ENCODE measurements around the gene ATXN1.
"Not testable (repeated sequence)": the region's sequence is repeated elsewhere in the genome, so short reads cannot be mapped to it uniquely, and the experiment has no call there.

The ATXN1 gene

GRCh38 chr6:16702627-16703378, 58.5 kb downstream of the ATXN1 start:
- in situ Hi-C loops (cut with MboI; ENCODE audit: low sequenced_read_pairs) = not testable (repeated sequence)

- in situ Hi-C loops (cut with MboI; ENCODE audit: low sequenced_read_pairs) = no loop called here
Measured at GRCh38 chr6:16700916-16701234, 60.4 kb downstream of the ATXN1 start.

- in situ Hi-C loops (cut with MboI; ENCODE audit: low sequenced_read_pairs) = no loop called here
Measured at GRCh38 chr6:16700202-16700915, 60.9 kb downstream of the ATXN1 start.

GRCh38 chr6:16698997-16699868, 62.0 kb downstream of the ATXN1 start:
- in situ Hi-C loops (cut with MboI; ENCODE audit: low sequenced_read_pairs) = no loop called here

DNA sequence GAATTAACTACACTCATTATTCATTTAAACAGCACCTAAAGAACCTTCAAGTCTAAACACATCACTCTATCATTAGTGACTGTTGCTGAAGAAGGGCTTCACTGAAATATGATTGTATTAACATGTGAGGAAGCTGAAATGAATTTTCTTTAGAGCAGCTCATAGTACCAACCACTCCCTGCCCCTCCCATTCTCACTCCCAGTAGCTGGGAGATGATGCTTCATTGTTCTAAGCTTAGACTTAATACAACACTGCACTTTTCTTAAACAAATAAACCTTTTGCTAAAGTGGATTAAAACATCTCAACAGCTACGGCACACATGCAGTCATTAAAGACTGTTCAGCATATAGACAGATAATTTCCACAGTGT, 63.1 kb downstream of the ATXN1 start:
- in situ Hi-C loops (cut with MboI; ENCODE audit: low sequenced_read_pairs) = no loop called here

DNA sequence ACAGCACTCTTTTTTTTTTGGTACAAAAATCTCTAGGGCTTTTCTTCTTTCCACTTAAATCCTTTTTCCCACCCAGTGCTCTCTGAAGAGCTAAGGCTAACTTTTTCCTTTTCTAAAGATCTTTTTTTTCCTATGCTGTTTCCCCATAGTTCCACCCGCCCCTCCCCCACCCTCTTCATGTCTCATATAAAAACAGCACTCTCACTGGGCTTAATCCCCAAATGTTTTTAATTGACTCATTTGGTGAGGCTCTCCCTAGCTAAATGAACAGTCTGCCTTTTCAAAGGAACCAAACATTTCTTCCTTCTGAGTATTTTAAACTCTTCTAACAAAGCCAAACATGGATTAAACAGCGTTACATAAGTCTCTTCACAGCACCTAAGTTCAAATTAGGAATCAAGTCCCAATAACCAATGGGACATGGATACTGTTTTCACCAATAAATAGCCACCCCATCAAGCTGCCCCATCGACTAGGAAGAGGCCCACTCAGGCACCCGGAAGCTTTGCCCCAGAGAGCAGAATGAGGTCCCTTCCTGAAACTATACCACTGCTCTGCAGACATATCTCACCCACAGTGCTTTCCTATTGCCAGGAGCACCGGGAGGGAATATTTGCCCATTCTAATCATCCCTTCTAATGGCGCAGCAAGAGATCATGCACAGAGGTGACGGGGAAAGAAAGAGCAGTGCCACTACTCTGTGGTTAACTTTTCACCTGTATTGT, 63.7 kb downstream of the ATXN1 start:
- in situ Hi-C loops (cut with MboI; ENCODE audit: low sequenced_read_pairs) = no loop called here

- in situ Hi-C loops (cut with MboI; ENCODE audit: low sequenced_read_pairs) = no loop called here
Measured at GRCh38 chr6:16696496-16696895, 64.8 kb downstream of the ATXN1 start.

DNA sequence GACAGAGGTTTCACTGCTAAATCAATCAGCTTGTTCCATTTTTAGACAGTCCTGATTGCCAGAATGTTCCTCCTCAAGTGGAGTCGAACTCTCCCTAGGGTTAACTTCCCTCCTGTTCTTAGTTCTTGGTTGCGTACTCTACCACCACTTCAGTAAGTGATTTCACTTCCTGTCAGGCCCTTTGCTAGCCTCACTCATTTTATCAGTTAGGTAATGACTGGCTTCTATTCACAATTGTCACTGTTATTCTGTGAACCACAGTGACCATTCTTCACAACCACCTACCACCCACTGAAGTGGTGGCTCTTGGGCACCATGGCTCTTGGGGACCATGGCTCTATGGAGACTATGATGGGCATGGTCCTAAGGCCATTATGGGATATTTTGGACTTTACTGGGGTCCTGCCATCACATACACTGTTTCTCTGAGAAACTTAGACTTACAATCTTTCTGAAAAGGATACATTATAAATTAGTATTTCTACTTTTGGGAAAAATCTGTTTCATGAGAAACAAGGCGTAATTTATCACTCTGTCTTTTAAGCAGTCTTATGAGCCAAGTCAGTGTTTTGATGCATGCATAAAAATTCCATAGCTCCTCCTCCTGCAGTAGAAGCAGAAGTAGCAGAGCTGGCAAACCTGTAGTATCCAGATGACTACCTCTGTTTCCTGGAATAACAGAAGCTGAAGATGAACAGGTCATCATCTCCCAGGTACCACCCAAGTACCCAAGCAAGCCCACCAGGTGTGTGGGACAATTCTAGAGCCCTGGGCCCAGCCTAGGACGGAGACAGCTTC, 66.3 kb downstream of the ATXN1 start:
- in situ Hi-C loops (cut with MboI; ENCODE audit: low sequenced_read_pairs) = no loop called here

DNA sequence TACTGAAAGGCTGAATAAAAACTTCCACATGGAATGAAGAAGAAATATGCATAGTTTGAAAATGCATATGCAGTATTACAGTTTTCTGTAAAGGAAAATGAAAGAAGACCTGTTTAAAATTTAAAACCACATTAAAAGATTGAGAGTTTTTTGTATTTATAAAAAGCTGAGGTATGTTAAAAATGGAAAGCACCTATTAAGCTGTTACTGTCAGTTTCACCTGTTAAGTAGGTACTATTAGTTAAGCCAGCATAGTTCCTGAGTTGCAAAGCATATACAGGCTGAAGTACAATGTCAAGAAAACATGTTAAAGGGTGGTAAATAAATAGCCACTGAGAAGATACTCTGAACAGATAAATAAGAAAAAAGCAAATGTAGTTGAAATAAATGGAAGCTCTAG, 69.9 kb downstream of the ATXN1 start:
- in situ Hi-C loops (cut with MboI; ENCODE audit: low sequenced_read_pairs) = no loop called here

- in situ Hi-C loops (cut with MboI; ENCODE audit: low sequenced_read_pairs) = no loop called here
Measured at GRCh38 chr6:16690608-16691142, 70.6 kb downstream of the ATXN1 start.

- in situ Hi-C loops (cut with MboI; ENCODE audit: low sequenced_read_pairs) = no loop called here
Measured at GRCh38 chr6:16689788-16690607, 71.3 kb downstream of the ATXN1 start.

DNA sequence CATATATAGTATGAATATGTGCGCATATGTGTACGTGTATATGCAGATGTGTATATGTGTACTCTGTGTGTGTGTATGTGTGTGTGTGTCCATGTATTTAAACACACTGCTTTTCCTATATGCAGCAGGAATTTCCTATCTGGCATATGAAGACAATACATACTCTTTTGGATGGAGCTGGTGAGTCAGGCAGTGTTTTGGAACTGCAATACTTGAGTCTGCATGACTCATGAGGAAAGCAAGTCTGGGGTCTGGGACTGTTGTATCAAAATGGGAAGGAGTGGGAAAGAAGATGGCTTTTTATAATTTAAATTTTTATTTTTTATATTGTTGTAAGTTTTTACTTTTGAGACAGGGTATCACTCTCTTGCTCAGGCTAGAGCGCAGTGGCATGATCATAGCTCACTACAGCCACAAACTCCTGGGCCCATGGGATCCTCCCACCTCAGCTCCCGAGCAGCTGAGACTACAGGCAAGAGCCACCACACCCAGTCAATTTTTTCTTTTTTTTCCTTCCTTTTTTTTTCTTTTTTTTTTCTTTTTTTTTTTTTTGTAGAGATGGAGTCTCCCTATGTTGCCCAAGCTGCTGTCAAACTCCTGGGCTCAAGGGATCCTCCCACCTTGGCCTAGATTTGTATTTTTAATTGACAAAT, 72.2 kb downstream of the ATXN1 start:
- in situ Hi-C loops (cut with MboI; ENCODE audit: low sequenced_read_pairs) = no loop called here

- in situ Hi-C loops (cut with MboI; ENCODE audit: low sequenced_read_pairs) = no loop called here
Measured at GRCh38 chr6:16688436-16688835, 72.8 kb downstream of the ATXN1 start.

DNA sequence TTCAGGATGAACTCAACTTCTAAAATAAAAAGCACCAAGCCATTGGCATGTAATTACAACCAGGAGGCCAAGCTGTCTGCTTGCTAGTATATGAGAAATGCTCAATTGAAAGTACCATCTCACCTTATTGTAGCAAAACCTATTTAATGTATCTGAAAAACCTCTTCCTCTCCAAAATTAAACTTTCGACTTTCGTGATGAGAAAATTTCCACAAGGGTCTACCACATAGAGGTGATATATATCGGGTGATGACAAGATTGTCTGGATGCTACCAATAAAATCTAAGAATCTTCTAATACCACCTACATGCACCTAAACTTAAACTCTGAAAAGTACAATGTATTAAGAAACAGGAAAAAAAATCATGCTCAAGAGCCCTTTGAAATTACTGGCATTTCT, 74.2 kb downstream of the ATXN1 start:
- in situ Hi-C loops (cut with MboI; ENCODE audit: low sequenced_read_pairs) = no loop called here

DNA sequence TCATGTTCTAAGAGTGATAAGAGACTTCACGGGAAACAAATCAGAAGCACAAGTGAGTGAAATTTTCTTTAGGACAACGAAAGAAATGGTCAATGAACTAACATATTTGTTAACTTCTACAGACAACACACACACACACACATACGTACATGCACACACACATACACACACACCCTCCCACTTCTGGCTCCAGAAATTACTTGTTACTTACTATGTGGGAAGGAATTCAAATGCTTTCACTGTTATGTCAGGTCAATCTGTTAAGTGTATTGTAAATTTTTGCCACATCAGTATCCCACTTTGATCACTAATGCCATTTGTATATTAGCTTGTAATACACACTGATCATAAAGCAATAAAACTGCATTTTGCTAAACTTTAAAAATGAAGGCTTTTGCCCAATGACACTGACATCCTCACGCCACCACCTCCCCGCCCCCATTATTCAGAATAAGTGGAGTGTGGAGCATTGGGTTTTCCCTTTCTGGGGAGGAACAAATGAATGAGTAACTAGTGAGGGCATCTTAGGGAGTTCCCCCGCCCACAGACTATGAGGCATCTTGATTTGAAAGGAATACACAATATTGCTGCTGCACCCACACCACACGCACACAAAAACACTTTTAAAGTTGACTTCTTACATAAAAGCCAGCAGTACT, 76.2 kb downstream of the ATXN1 start:
- in situ Hi-C loops (cut with MboI; ENCODE audit: low sequenced_read_pairs) = no loop called here

GRCh38 chr6:16684195-16684689, 77.0 kb downstream of the ATXN1 start:
- in situ Hi-C loops (cut with MboI; ENCODE audit: low sequenced_read_pairs) = no loop called here

- in situ Hi-C loops (cut with MboI; ENCODE audit: low sequenced_read_pairs) = no loop called here
Measured at GRCh38 chr6:16683641-16684194, 77.5 kb downstream of the ATXN1 start.
